Upper lobe of right lung (tissue), 1 donor: ENCODE measurements around the gene DPM2. TPM values are rescaled to one million over a fixed set of nuclear protein-coding genes. Genes with fewer than 3 reads are reported as not detected.

Experiments
- ATAC-seq: fragments of 200-7000 bp; cut with Tn5 transposase; one replicate; pipeline ENCODE4 v1.9.1; 2020; ENCODE audit warnings: mild to moderate bottlenecking, moderate library complexity
- DNase-seq: peaks from one replicate; pipeline ENCODE4 v3.0.0-alpha.2; 2020
- H3K27ac ChIP-seq: fragments of 200-600 bp; one replicate; pipeline ENCODE4 v1.8.0; 2022
- H3K27me3 ChIP-seq: fragments of 200-600 bp; one replicate; pipeline ENCODE4 v1.8.0; 2022; ENCODE audit warnings: mild to moderate bottlenecking
- H3K36me3 ChIP-seq: fragments of 200-600 bp; one replicate; pipeline ENCODE4 v1.8.0; 2022
- H3K4me1 ChIP-seq: fragments of 200-600 bp; one replicate; pipeline ENCODE4 v1.8.0; 2022
- H3K4me3 ChIP-seq: fragments of 200-600 bp; one replicate; pipeline ENCODE4 v1.8.0; 2022; ENCODE audit warnings: mild to moderate bottlenecking
- H3K9me3 ChIP-seq: fragments of 200-600 bp; one replicate; pipeline ENCODE4 v1.8.0; 2022
- CTCF ChIP-seq: fragments of 200-600 bp; IDR thresholded peaks from one replicate; pipeline ENCODE4 v1.8.0; 2022; ENCODE audit warnings: antibody characterized with exemption
- intact Hi-C: fragments of 100-400 bp; cut with DNase I; formaldehyde crosslinking; loops from one replicate; pipeline ENCODE4 v1.11.0; 2022
- total RNA-seq: library from RNA; stranded (reverse); fragmentation: NEBNext Ultra II Directional; extraction: Animal tissue kit (Norgen Biotek cat#: 25700); gene quantifications from one replicate; pipeline ENCODE4 v1.2.1, GENCODE V29; 2021
- donor health status: DM: no; HTN: yes; CAD: no; lungs with severe emphysema.

DPM2 gene
- total RNA-seq, 1 donor from 2014 or later = 37.1 TPM

GRCh38 chr9:127913682-127914081, 24.0 kb downstream of the DPM2 start:
- Histone ChIP-seq H3K4me1 (peaks cover 43% of the 10 kb centered on the region), H3K4me3 (no peak overlapping the region), H3K27me3 (no peaks in the 10 kb centered on the region), H3K36me3 (peaks cover 32% of the 10 kb centered on the region), H3K27ac (no peak overlapping the region), H3K9me3 (no peaks in the 10 kb centered on the region)
- no peak for DNase-seq
- intact Hi-C loops = no loop called here
- TF ChIP-seq CTCF = no peak
- ATAC-seq = no peak

- Histone ChIP-seq H3K4me1 (peaks cover 35% of the 10 kb centered on the region), H3K27ac (peak overlapping the region; percentile 36)
- ATAC-seq = peak; percentile 64
These were observed 24.8 kb downstream of the DPM2 start for GRCh38 chr9:127912882-127913281.

GRCh38 chr9:127912296-127912695, 25.4 kb downstream of the DPM2 start:
- intact Hi-C loops = no loop called here
- no peaks in the 10 kb centered on the region for H3K27me3 ChIP-seq
- ATAC-seq = no peak
- peak overlapping the region; percentile 36 for H3K27ac ChIP-seq
- H3K36me3 ChIP-seq = peaks cover 41% of the 10 kb centered on the region
- no peak for TF ChIP-seq CTCF
- no peaks in the 10 kb centered on the region for H3K9me3 ChIP-seq
- peak; percentile 65 for DNase-seq
- peaks cover 34% of the 10 kb centered on the region for H3K4me1 ChIP-seq
- H3K4me3 ChIP-seq = no peak overlapping the region

More at GRCh38 chr9:127912882-127913281, 24.8 kb downstream of the DPM2 start:
- DNase-seq = peak; percentile 83
- TF ChIP-seq CTCF = no peak
- Histone ChIP-seq H3K27me3 (no peaks in the 10 kb centered on the region), H3K9me3 (no peaks in the 10 kb centered on the region), H3K36me3 (peaks cover 39% of the 10 kb centered on the region), H3K4me3 (no peak overlapping the region)
- intact Hi-C loops = no loop called here

- intact Hi-C loops = no loop called here
- Histone ChIP-seq H3K9me3 (no peaks in the 10 kb centered on the region), H3K36me3 (peaks cover 41% of the 10 kb centered on the region), H3K4me1 (peaks cover 40% of the 10 kb centered on the region), H3K4me3 (no peak overlapping the region), H3K27ac (no peak overlapping the region), H3K27me3 (no peaks in the 10 kb centered on the region)
- ATAC-seq (peak; percentile 1), DNase-seq (no peak)
- TF ChIP-seq CTCF = peak; percentile 20
These were observed 26.9 kb downstream of the DPM2 start for GRCh38 chr9:127910613-127911205.

- Histone ChIP-seq H3K27me3 (no peaks in the 10 kb centered on the region), H3K9me3 (no peaks in the 10 kb centered on the region), H3K4me1 (peaks cover 40% of the 10 kb centered on the region), H3K36me3 (peaks cover 41% of the 10 kb centered on the region), H3K4me3 (no peak overlapping the region), H3K27ac (no peak overlapping the region)
- DNase-seq = peak; percentile 64
- intact Hi-C loops = no loop called here
- no peak for ATAC-seq
- no peak for TF ChIP-seq CTCF
These were observed 27.8 kb downstream of the DPM2 start for GRCh38 chr9:127909839-127910273.

GRCh38 chr9:127908660-127908926, 29.1 kb downstream of the DPM2 start:
- TF ChIP-seq CTCF = no peak
- H3K4me3 ChIP-seq = no peak overlapping the region
- H3K27ac ChIP-seq = no peak overlapping the region
- DNase-seq (no peak), ATAC-seq (no peak)
- no peaks in the 10 kb centered on the region for H3K9me3 ChIP-seq
- intact Hi-C loops = no loop called here
- peaks cover 51% of the 10 kb centered on the region for H3K4me1 ChIP-seq
- H3K36me3 ChIP-seq = peaks cover 41% of the 10 kb centered on the region
- H3K27me3 ChIP-seq = no peaks in the 10 kb centered on the region
